Rectal smooth muscle tissue (tissue), 1 donor: ENCODE results near the gene FRMPD1.
A peak's percentile ranks its signal among the peaks of the same experiment; 100 is the strongest.
"Not testable (repeated sequence)": the region's sequence is repeated elsewhere in the genome, so short reads cannot be mapped to it uniquely, and the experiment has no call there.

Experiments used
- H3K27ac ChIP-seq: one replicate; pipeline ENCODE4 v1.7.0; 2013; ENCODE audit warnings: low read depth, low read length, inconsistent platforms
- H3K27me3 ChIP-seq: one replicate; pipeline ENCODE4 v1.7.0; 2013; ENCODE audit warnings: low read length; ENCODE audit not compliant: control insufficient read depth, insufficient read depth
- H3K36me3 ChIP-seq: one replicate; pipeline ENCODE4 v1.7.0; 2013; ENCODE audit warnings: low read length; ENCODE audit not compliant: control insufficient read depth, insufficient read depth
- H3K4me1 ChIP-seq: one replicate; pipeline ENCODE4 v1.7.0; 2013; ENCODE audit warnings: low read length; ENCODE audit not compliant: control insufficient read depth, insufficient read depth
- H3K4me3 ChIP-seq: one replicate; pipeline ENCODE4 v1.7.0; 2013; ENCODE audit warnings: low read length
- H3K9ac ChIP-seq: one replicate; pipeline ENCODE4 v1.7.0; 2013; ENCODE audit warnings: low read length

FRMPD1 gene, protein sequence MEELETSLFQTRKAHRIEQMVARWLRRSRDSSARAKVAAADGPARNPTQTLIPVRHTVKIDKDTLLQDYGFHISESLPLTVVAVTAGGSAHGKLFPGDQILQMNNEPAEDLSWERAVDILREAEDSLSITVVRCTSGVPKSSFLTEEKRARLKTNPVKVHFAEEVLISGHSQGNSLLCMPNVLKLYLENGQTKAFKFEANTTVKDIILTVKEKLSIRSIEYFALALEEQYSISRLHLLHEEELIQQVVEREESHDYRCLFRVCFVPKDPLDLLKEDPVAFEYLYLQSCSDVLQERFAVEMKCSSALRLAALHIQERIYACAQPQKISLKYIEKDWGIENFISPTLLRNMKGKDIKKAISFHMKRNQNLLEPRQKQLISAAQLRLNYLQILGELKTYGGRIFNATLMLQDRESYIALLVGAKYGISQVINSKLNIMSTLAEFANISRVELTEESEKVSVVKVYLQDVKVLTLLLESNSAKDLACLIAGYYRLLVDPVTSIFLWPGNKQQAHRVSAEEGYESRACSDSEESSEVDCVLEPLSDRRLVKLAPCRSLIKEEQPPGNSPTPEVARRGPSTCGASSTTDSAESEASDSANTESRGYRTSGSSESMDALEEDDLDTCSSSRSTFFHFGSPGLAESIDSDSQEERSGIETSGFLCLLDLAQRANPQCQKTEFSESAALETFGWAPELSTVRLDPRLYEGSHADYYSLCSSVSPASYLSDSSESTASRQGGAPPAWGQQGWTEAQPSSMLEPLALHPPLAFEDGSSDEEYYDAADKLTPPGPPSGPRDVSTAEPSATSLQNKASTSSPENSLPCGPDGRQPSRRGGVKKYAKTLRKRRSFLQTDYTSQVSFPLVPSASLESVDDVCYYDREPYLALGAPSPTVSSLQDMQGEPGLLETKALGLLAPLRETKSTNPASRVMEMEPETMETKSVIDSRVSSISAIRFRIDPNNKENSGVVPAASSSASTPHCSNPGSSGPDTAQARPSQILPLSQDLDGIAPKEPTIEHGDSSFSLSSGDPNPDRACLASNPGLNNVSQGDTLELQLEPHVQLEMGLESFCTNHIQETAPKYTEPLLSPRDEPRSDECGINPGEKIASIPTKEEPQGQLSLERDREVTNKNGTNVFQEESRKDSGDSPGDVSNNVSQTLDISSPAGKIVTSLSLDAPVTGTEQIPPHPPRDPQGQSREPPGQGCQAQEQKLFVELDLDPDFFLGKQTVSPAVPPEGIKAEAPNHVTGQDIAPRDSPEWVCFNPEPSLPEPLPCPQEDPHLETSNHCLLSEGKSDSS (N-terminal part only)

DNA sequence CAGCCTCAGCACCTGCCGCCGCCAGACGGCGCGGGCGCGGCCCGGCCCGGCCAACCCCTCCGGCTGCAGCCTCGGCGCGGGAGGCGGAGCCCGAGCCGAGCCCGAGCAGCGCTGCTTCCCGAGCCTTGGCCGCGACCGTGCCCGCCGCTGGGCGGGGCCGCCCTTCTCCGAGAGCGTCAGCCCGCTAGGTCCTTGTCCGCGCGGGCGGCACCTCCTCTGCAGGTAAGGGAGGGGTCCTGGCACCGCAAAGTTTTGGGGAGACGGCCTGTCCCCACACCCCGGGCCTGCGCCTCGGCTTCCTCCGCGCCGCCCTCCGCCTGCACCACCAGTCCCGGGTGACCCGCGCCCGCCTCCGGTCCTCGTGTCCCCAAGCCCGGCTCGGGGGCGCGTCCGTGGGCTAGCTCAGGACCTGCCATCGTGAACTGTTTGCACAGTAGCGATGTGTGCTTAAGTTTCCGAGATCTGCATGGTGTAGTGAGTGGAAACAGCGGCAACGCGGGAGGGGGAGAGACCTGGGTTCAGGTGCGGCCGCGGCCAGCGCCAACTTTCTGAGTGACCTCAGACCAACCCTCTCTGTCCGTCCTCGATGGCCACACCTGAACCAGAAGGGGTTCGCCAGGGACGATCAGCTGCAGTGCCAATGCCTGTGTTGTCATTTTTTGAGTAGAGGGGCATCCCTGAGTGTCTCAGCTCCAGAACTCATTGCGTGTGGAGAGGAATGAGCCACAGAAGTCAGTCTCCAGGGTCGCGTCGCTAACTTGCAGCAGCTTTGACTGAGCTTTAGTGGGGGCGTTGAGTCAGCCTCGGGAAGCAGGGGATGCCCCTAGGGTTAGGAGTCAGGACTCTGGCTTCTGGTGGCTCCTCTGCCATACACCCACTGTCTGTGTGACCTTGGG, at the start of gene FRMPD1:
TSS of gene FRMPD1 (plus strand) at position 82 of the 896 bp plus-strand sequence. CDS start 41,688 bp downstream, outside the sequence.
- Histone ChIP-seq H3K27ac (no peak within 1 kb of the TSS), H3K36me3 (no peaks in the 10 kb centered on the region), H3K4me3 (peak within 1 kb of the TSS; percentile 61), H3K27me3 (peaks cover 9% of the 10 kb centered on the region), H3K9ac (no peak within 1 kb of the TSS), H3K4me1 (peaks cover 6% of the 10 kb centered on the region)

- not testable (repeated sequence) for H3K27ac ChIP-seq, H3K4me3 ChIP-seq, H3K27me3 ChIP-seq, H3K9ac ChIP-seq, H3K36me3 ChIP-seq, H3K4me1 ChIP-seq
Observed at GRCh38 chr9:37602061-37602460, 48.7 kb upstream of the FRMPD1 start.

- H3K9ac ChIP-seq, result no peak overlapping the region
- H3K27ac ChIP-seq, result no peak overlapping the region
- H3K4me3 ChIP-seq, result no peak overlapping the region
Observed at GRCh38 chr9:37602817-37603216, 47.9 kb upstream of the FRMPD1 start.

GRCh38 chr9:37604296-37604695, 46.5 kb upstream of the FRMPD1 start:
- H3K9ac ChIP-seq, result no peak overlapping the region
- H3K27me3 ChIP-seq, result no peaks in the 10 kb centered on the region
- H3K4me1 ChIP-seq, result no peaks in the 10 kb centered on the region
- no peak overlapping the region for H3K27ac ChIP-seq
- H3K36me3 ChIP-seq, result no peaks in the 10 kb centered on the region
- no peak overlapping the region for H3K4me3 ChIP-seq

More at GRCh38 chr9:37602817-37603216, 47.9 kb upstream of the FRMPD1 start:
- H3K27me3 ChIP-seq, result no peaks in the 10 kb centered on the region
- no peaks in the 10 kb centered on the region for H3K4me1 ChIP-seq
- no peaks in the 10 kb centered on the region for H3K36me3 ChIP-seq

DNA sequence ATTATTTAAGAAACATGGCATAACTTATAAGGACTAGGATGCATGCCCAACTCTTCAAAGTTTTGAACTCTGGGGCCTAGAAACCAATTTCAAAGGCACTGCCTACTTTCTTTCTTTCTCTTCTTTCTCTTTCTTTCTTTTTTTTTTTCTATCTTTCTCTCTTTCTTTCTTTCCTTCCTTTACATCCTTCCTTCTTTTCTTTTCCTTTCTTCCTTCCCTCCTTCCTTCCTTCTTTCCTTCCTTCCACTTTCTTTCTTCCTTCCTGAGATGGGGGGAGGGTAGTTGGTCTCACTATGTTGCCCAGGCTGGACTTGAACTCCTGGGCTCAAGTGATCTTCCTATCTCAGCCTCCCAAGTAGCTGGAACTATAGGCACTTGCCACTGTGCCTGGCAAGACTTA, 42.5 kb upstream of the FRMPD1 start:
- no peak overlapping the region for H3K27ac ChIP-seq
- no peaks in the 10 kb centered on the region for H3K36me3 ChIP-seq
- H3K4me3 ChIP-seq, result no peak overlapping the region
- no peak overlapping the region for H3K9ac ChIP-seq
- no peaks in the 10 kb centered on the region for H3K27me3 ChIP-seq
- no peaks in the 10 kb centered on the region for H3K4me1 ChIP-seq

GRCh38 chr9:37609735-37610397, 40.9 kb upstream of the FRMPD1 start:
- H3K27ac ChIP-seq, result no peak overlapping the region
- H3K36me3 ChIP-seq, result no peaks in the 10 kb centered on the region
- no peak overlapping the region for H3K4me3 ChIP-seq
- H3K4me1 ChIP-seq, result no peaks in the 10 kb centered on the region
- H3K9ac ChIP-seq, result no peak overlapping the region
- no peaks in the 10 kb centered on the region for H3K27me3 ChIP-seq

DNA sequence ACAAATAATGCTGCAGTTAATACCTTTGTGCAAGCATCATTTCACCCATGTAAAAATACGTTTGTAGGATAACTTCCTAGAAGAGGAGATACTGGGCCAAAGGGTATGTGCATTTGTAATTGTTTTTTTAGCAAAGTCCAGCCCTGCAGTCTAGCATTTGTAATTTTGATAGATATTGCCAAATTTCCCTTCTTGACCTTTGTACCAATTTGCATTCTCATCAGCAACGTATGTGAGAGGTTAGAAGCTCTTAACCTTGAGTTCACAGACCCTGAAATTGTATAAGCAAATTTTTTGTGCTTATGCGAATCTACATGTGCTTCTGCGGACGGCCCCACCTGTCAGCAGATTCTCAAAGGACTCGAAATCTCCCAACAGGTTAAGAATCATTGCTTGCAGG, 39.7 kb upstream of the FRMPD1 start:
- Histone ChIP-seq H3K27me3 (no peaks in the 10 kb centered on the region), H3K36me3 (no peaks in the 10 kb centered on the region), H3K9ac (no peak overlapping the region), H3K4me3 (no peak overlapping the region), H3K4me1 (no peaks in the 10 kb centered on the region), H3K27ac (no peak overlapping the region)

- Histone ChIP-seq H3K27ac (no peak overlapping the region), H3K36me3 (no peaks in the 10 kb centered on the region), H3K4me1 (no peaks in the 10 kb centered on the region), H3K27me3 (no peaks in the 10 kb centered on the region), H3K9ac (no peak overlapping the region), H3K4me3 (no peak overlapping the region)
Observed at GRCh38 chr9:37611961-37612360, 38.8 kb upstream of the FRMPD1 start.

DNA sequence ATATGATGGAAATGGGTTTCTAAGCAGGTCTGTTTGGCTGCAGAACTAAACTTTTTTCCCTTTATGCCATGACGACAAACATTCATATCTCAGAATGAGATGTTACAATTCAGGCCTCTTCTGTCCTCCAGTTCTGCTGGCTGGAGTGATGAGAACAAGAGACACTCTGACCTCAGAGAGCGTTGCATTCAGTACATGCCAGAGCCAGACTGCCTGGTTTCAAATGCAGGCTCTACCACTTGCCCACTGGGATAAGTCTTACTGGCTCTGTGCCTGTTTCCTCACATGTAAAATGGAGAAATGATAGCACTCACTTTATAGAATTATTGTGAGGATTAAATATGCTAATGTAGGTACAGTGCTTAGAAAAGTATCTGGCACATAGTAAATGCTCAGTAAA, 33.6 kb upstream of the FRMPD1 start:
- H3K27ac ChIP-seq, result no peak overlapping the region
- no peak overlapping the region for H3K4me3 ChIP-seq
- H3K27me3 ChIP-seq, result no peaks in the 10 kb centered on the region
- H3K4me1 ChIP-seq, result no peaks in the 10 kb centered on the region
- no peaks in the 10 kb centered on the region for H3K36me3 ChIP-seq
- no peak overlapping the region for H3K9ac ChIP-seq

DNA sequence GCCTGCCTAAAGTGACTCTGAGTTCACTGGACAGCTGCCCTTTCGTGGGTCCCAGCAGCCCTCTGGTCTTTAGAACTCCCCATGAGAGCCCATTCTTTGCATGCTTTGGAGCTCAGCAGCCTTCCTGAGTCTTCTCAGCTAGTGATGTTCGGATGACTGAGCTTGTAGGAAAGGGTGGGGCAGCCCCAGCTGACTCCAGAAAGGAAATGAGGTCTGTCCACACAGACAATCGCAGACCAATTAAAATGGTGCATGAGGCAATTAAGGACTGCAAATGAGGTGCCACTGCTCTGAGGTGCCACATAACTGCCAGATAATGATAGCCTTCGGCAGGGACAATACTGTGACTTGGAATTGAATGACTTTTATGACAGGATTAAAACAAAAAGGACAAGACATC, 32.9 kb upstream of the FRMPD1 start:
- Histone ChIP-seq H3K36me3 (no peaks in the 10 kb centered on the region), H3K4me3 (no peak overlapping the region), H3K27me3 (no peaks in the 10 kb centered on the region)

DNA sequence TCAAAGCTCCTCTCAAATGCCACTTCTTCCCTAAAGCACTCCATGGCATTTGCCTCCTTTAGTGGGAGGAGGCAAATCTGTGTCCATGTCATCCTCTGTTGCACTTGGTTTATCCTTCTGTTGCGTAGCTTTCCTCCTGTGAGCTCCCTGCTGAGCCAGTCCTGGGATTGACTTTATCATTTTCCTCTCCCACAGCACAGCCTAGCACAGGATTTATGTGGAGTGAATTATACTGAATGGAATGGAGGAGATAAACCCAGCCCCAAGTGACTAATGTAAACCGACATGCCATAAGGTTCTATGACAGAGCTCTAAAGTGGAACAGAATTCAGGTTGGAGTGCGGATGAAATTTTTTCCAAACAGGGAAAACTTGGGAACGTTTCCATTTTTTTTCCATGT, 31.9 kb upstream of the FRMPD1 start:
- Histone ChIP-seq H3K4me1 (no peaks in the 10 kb centered on the region), H3K27me3 (no peaks in the 10 kb centered on the region), H3K27ac (no peak overlapping the region), H3K9ac (no peak overlapping the region), H3K36me3 (no peaks in the 10 kb centered on the region), H3K4me3 (no peak overlapping the region)

More for the DNA sequence above, 32.9 kb upstream of the FRMPD1 start:
- no peaks in the 10 kb centered on the region for H3K4me1 ChIP-seq
- H3K27ac ChIP-seq, result no peak overlapping the region
- H3K9ac ChIP-seq, result no peak overlapping the region
